ENCODE measurements around the gene TSHZ1. TPM values are rescaled to one million over a fixed set of nuclear protein-coding genes. Genes with fewer than 3 reads are reported as not detected.

TSHZ1 gene
- polyA plus RNA-seq, 1 of the 3 experiments (the other 2 are of a cell fraction), result 2.6 TPM

- H2AFZ ChIP-seq (ENCODE audit: low read depth), result no peak overlapping the region
- ChIA-PET POLR2A (no interaction called here), CTCF (no interaction called here)
- H3K79me2 ChIP-seq (ENCODE audit: insufficient read depth), result no peaks in the 10 kb centered on the region
- no peak for DNase-seq
- H3K27ac ChIP-seq (ENCODE audit: low read depth in 2 of 2, low read length in 1 of 2), result no peak overlapping the region
- H3K4me2 ChIP-seq, result no peak overlapping the region
- TF ChIP-seq, protein P1, sequence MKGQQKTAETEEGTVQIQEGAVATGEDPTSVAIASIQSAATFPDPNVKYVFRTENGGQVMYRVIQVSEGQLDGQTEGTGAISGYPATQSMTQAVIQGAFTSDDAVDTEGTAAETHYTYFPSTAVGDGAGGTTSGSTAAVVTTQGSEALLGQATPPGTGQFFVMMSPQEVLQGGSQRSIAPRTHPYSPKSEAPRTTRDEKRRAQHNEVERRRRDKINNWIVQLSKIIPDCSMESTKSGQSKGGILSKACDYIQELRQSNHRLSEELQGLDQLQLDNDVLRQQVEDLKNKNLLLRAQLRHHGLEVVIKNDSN (IDR thresholded peaks at IDR 0.05; ENCODE audit: borderline replicate concordance, low read depth), result no peak
- TF ChIP-seq REST (IDR thresholded peaks at IDR 0.05; ENCODE audit: low read depth, low read length) (no peak), MAX (IDR thresholded peaks at IDR 0.05; ENCODE audit: low read depth) (no peak), YY1 (IDR thresholded peaks at IDR 0.05; ENCODE audit: low read depth) (no peak), FOXM1 (IDR thresholded peaks at IDR 0.05; ENCODE audit: low read depth) (no peak), RFX5 (IDR thresholded peaks at IDR 0.05; ENCODE audit: low read length) (no peak), ELF1 (IDR thresholded peaks at IDR 0.05) (no peak), EP300 (IDR thresholded peaks at IDR 0.05; ENCODE audit: borderline replicate concordance in 1 of 2, low read depth in 1 of 2, low read length in 1 of 2) (no peak), MXI1 (IDR thresholded peaks at IDR 0.05; ENCODE audit: low read depth, low read length) (no peak)
- TF ChIP-seq, protein P2, sequence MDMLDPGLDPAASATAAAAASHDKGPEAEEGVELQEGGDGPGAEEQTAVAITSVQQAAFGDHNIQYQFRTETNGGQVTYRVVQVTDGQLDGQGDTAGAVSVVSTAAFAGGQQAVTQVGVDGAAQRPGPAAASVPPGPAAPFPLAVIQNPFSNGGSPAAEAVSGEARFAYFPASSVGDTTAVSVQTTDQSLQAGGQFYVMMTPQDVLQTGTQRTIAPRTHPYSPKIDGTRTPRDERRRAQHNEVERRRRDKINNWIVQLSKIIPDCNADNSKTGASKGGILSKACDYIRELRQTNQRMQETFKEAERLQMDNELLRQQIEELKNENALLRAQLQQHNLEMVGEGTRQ (IDR thresholded peaks at IDR 0.05; ENCODE audit: borderline replicate concordance, low read depth, low read length), result no peak
- H3K4me3 ChIP-seq (ENCODE audit: low read depth in 2 of 2, low read length in 1 of 2), result no peak overlapping the region
- H3K4me1 ChIP-seq (ENCODE audit: control insufficient read depth in 1 of 2, insufficient read depth in 2 of 2, low read depth in 1 of 2, low read length in 1 of 2), result no peaks in the 10 kb centered on the region; a peak in 1 of 4 replicates
- no peak overlapping the region for H3K9ac ChIP-seq
- 69% methylated on average over 9 of the region's 9 CpGs for WGBS (ENCODE audit: low lambda C conversion rate)
- H3K9me2 ChIP-seq, result no peaks in the 10 kb centered on the region
- no peaks in the 10 kb centered on the region for H4K20me1 ChIP-seq (ENCODE audit: insufficient read depth)
- no peaks in the 10 kb centered on the region for H3K36me3 ChIP-seq (replicated peaks in 1 of 2; ENCODE audit: control insufficient read depth in 1 of 2, insufficient read depth in 2 of 2, low read length in 1 of 2)
- no peaks in the 10 kb centered on the region for H3K27me3 ChIP-seq (ENCODE audit: insufficient read depth)
- H3F3A ChIP-seq (replicated peaks; ENCODE audit: insufficient read depth), result no peaks in the 10 kb centered on the region
- H3K9me3 ChIP-seq, result no peaks in the 10 kb centered on the region
These were observed 109.3 kb downstream of the TSHZ1 start for GRCh38 chr18:75319905-75320304.

DNA sequence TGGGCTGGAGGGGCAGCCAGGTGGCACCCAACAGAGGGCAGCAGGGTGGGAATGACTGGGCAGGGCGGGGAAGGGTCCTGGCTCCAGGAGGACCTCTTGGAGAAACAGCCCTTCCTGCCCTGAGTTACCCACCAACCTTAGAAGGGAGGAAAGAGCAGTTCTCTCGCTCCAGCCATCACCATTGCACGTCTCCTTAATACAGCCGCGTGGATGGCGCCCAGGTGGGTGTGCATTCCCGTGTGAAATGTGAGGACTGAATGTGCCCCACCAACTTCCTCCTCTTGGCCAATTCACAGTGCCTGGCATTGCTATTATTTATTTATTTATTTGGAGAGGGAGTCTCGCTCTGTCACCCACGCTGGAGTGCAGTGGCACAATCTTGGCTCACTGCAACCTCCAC, 109.9 kb downstream of the TSHZ1 start:
- ChIA-PET POLR2A (no interaction called here), CTCF (no interaction called here)
- Histone ChIP-seq H3K27me3 (ENCODE audit: insufficient read depth) (no peaks in the 10 kb centered on the region), H4K20me1 (ENCODE audit: insufficient read depth) (no peaks in the 10 kb centered on the region), H3K9me3 (0 out of 2 replicates have a peak, but pooled peaks cover 2% of the 10 kb centered on the region), H3K4me1 (ENCODE audit: control insufficient read depth in 1 of 2, insufficient read depth in 2 of 2, low read depth in 1 of 2, low read length in 1 of 2) (no peaks in the 10 kb centered on the region; a peak in 1 of 4 replicates), H3K9me2 (no peaks in the 10 kb centered on the region), H3F3A (replicated peaks; ENCODE audit: insufficient read depth) (no peaks in the 10 kb centered on the region), H3K4me2 (no peak overlapping the region), H3K79me2 (ENCODE audit: insufficient read depth) (no peaks in the 10 kb centered on the region), H3K36me3 (replicated peaks in 1 of 2; ENCODE audit: control insufficient read depth in 1 of 2, insufficient read depth in 2 of 2, low read length in 1 of 2) (no peaks in the 10 kb centered on the region), H2AFZ (ENCODE audit: low read depth) (no peak overlapping the region), H3K4me3 (ENCODE audit: low read depth in 2 of 2, low read length in 1 of 2) (no peak overlapping the region), H3K9ac (no peak overlapping the region), H3K27ac (ENCODE audit: low read depth in 2 of 2, low read length in 1 of 2) (no peak overlapping the region)
- no peak for DNase-seq
- WGBS (ENCODE audit: low lambda C conversion rate), result 72% methylated on average over 8 of the region's 9 CpGs
- TF ChIP-seq NRF1 (IDR thresholded peaks at IDR 0.05; ENCODE audit: low read depth, low read length) (no peak), ELF1 (IDR thresholded peaks at IDR 0.05) (no peak), GATA2 (CRISPR knock-in tag; IDR thresholded peaks at IDR 0.05) (no peak), JUND (IDR thresholded peaks at IDR 0.05) (no peak), FOSL2 (IDR thresholded peaks at IDR 0.05; ENCODE audit: borderline replicate concordance, low read depth) (no peak), NFIC (IDR thresholded peaks at IDR 0.05; ENCODE audit: borderline replicate concordance) (no peak), MAX (IDR thresholded peaks at IDR 0.05; ENCODE audit: low read depth) (no peak), MXI1 (IDR thresholded peaks at IDR 0.05; ENCODE audit: low read depth, low read length) (no peak), RCOR1 (IDR thresholded peaks at IDR 0.05; ENCODE audit: low read length) (no peak), FOXJ3 (CRISPR knock-in tag; IDR thresholded peaks at IDR 0.05) (no peak), SIN3A (IDR thresholded peaks at IDR 0.05; ENCODE audit: borderline replicate concordance, low read depth, low read length) (no peak)
- TF ChIP-seq, protein P3, sequence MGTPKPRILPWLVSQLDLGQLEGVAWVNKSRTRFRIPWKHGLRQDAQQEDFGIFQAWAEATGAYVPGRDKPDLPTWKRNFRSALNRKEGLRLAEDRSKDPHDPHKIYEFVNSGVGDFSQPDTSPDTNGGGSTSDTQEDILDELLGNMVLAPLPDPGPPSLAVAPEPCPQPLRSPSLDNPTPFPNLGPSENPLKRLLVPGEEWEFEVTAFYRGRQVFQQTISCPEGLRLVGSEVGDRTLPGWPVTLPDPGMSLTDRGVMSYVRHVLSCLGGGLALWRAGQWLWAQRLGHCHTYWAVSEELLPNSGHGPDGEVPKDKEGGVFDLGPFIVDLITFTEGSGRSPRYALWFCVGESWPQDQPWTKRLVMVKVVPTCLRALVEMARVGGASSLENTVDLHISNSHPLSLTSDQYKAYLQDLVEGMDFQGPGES (IDR thresholded peaks at IDR 0.05; ENCODE audit: low read depth, low read length), result no peak
- TF ChIP-seq, protein P2 (IDR thresholded peaks at IDR 0.05; ENCODE audit: borderline replicate concordance, low read depth, low read length), result no peak
- TF ChIP-seq, protein P1 (IDR thresholded peaks at IDR 0.05; ENCODE audit: borderline replicate concordance, low read depth), result no peak

All from SK-N-SH (cell line).